Cerebellar cortex (tissue), 1 donor: ENCODE results near the gene OBP2B.

Source experiments
- DNase-seq: peaks from one replicate; pipeline ENCODE4 v3.0.0-alpha.2; 2015; ENCODE audit warnings: low spot score

OBP2B gene

GRCh38 chr9:133167096-133167730, 41.8 kb downstream of the OBP2B start:
- no peak for DNase-seq

DNA sequence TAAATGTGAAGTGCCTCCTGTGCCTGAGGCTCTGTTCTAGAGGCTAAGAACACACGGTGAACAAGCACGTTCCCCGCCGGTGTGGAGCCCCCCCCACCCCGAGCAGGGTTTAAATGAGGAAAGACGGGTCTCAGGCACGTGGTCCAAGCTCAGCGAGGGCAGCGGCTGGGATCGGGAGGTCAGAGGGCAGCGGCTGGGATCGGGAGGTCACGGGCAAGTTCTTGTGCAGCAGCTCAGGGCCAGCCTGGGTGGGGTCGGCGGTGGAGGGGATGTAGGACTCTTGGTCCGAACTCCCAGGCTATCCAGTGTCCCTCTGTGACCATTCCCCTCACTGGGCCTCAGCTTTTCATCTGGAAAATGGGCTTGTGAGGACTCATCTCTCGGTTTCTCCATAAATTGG, 42.7 kb downstream of the OBP2B start:
- no peak for DNase-seq

GRCh38 chr9:133165452-133165730, 43.7 kb downstream of the OBP2B start:
- no peak for DNase-seq

DNA sequence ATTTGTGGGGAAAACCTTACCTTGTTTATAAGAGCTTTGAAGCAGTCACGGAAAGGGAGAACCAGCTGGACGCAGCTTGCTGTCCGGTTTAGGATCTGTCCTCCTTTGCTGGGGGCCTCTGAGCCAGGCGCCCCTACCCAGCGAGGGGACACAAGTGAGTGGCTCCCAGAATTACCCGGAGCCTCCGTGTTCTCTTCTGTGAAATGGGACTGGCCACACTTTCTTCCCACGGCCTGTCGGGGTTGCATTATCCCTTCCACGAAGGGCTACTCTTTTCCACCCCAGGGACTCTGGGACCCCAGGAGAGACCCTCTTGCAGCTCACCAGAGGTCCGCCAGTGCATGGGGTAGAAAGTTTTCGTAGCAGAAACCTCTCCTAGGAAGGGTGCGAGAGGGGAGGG, 44.9 kb downstream of the OBP2B start:
- no peak for DNase-seq

- DNase-seq: peak; percentile 53
Measured at GRCh38 chr9:133163504-133164172, 45.4 kb downstream of the OBP2B start, which contains the start of gene GBGT1. Gene GBGT1 (minus strand): TSS chr9:133163914. CDS start chr9:133162412, 1,502 bp downstream.

GRCh38 chr9:133162861-133163503, 46.1 kb downstream of the OBP2B start:
- no peak for DNase-seq

DNA sequence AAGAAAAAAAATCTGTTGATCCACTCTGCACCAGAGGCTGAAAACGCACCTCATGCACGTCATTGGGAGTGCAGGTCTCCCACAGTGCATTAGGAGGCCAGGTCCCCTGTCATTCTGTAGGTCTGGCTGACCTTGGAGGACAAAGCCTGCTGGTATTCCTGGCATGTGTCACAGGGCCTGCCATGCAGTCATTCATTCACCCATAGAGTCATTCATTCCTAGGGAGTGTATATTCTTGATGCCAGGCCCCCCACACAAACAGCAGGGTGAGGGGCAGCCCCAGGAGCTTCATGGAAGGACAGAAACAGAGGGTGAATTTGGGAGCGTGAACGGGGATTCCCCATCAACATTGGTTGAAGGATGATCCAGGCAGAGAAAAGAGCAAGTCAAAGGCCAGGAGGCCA, 47.5 kb downstream of the OBP2B start:
- DNase-seq: no peak

DNA sequence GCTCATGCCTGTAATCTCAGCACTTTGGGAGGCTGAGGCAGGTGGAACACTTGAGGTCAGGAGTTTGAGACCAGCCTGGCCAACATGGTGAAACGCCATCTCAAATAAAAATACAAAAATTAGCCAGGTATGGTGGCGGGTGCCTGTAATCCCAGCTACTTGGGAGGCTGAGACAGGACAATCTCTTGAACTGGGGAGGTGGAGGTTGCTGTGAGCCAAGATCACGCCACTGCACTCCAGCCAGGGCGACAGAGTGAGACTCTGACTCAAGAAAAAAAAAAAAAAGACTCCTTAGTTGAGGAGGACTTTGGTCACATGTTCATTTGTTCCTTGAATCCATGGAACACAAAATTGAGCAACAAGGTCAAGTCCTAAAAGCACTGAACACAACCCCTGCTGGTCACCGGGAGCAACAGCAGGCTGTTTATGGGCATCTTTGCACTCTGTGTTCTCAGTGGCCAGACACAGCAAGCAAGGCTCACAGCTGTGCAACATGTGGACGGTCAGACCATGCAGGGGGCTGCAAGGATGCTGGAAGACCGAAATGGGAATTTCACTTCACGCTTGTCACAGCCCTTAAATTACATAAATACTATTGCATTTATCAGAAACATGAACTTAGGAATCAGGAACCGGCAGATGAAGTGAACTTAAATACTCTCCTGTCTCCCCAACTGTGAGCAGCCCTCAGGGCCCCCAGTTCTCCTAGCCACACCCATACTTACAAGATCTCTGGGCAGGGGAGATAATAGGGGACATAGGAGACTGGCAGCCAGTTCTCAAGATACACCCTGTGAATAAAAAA, 48.1 kb downstream of the OBP2B start:
- DNase-seq: peak; percentile 67

- DNase-seq: no peak
Measured at GRCh38 chr9:133158695-133159094, 50.4 kb downstream of the OBP2B start.
